B cell (primary cell): ENCODE results near the gene BLOC1S5. TPM values are rescaled to one million over a fixed set of nuclear protein-coding genes. Genes with fewer than 3 reads are reported as not detected.

Source experiments
- ATAC-seq: fragments of 200-7000 bp; cut with Tn5 transposase; one replicate; pipeline ENCODE4 v1.10.0; 2021; ENCODE audit warnings: low read depth, mild to moderate bottlenecking, moderate number of reproducible peaks, moderate library complexity
- CTCF ChIA-PET: fragments of 350-600 bp; sonication (Branson Sonifier 250); formaldehyde crosslinking; loops from one replicate; lab custom pipeline; 2021; ENCODE audit warnings: antibody characterized with exemption, inconsistent platforms; lab: Charles Lee
- POLR2A ChIA-PET: fragments of 350-600 bp; sonication (Branson Sonifier 250); formaldehyde crosslinking; loops from one replicate; lab custom pipeline; 2021; ENCODE audit warnings: antibody characterized with exemption; lab: Charles Lee
- DNase-seq: peaks from one replicate; pipeline ENCODE4 v3.0.0; 2013
- H2AFZ ChIP-seq: 2 replicates; pipeline ENCODE4 v1.6.1; 2012; ENCODE audit warnings: mild to moderate bottlenecking, low read depth, low read length; ENCODE audit not compliant: insufficient read depth, poor library complexity, severe bottlenecking
- H3K27ac ChIP-seq, 2 donors: 1 replicate in 1 of 2; 2 replicates in 1 of 2; pipeline ENCODE4 v1.5.1; 2012 to 2013; ENCODE audit warnings: low read length in 2 of 2, mild to moderate bottlenecking in 2 of 2, moderate library complexity in 1 of 2
- H3K27me3 ChIP-seq, 4 experiments: fragments of 200-600 bp in 1 of 4; sonication (generic) in 1 of 4; replicated peaks in 1 of 4; 1 replicate in 2 of 4; 2 replicates in 2 of 4; pipeline versions ENCODE4 v1.6.1 to v1.7.0; 2013 to 2016; ENCODE audit warnings: low read length in 3 of 4, mild to moderate bottlenecking in 2 of 4, mixed read lengths in 1 of 4, moderate library complexity in 1 of 4; ENCODE audit not compliant: insufficient read depth in 4 of 4, control insufficient read depth in 3 of 4; ENCODE audit errors: control extremely low read depth in 1 of 4
- H3K36me3 ChIP-seq, 2 experiments: replicated peaks in 1 of 2; 1 replicate in 1 of 2; 2 replicates in 1 of 2; pipeline versions ENCODE4 v1.6.1 to v1.7.1; 2013; ENCODE audit warnings: low read length in 1 of 2; ENCODE audit not compliant: insufficient read depth in 2 of 2, control insufficient read depth in 1 of 2; ENCODE audit errors: control extremely low read depth in 1 of 2, extremely low read depth in 1 of 2
- H3K4me1 ChIP-seq, 2 donors: fragments of 200-600 bp in 1 of 2; sonication (generic) in 1 of 2; 1 replicate in 1 of 2; 2 replicates in 1 of 2; pipeline versions ENCODE4 v1.5.1 to v1.6.1; 2013 to 2017; ENCODE audit warnings: low read length in 2 of 2; ENCODE audit not compliant: control insufficient read depth in 2 of 2, insufficient read depth in 2 of 2
- H3K4me2 ChIP-seq: replicated peaks from 2 replicates; pipeline ENCODE3; 2012; ENCODE audit warnings: mild to moderate bottlenecking, low read depth, low read length; ENCODE audit not compliant: poor library complexity, severe bottlenecking
- H3K4me3 ChIP-seq, 5 experiments: fragments of 200-600 bp in 1 of 5; sonication (generic) in 1 of 5; 1 replicate in 3 of 5; 2 replicates in 2 of 5; pipeline versions ENCODE4 v1.5.1 to v1.7.0; 2011 to 2016; ENCODE audit warnings: low read length in 4 of 5, mild to moderate bottlenecking in 4 of 5, low read depth in 2 of 5, control low read depth in 1 of 5, moderate library complexity in 1 of 5; ENCODE audit not compliant: insufficient read depth in 1 of 5; ENCODE audit errors: control extremely low read depth in 1 of 5, extremely low read depth in 1 of 5
- H3K79me2 ChIP-seq: fragments of 200-600 bp; sonication (generic); one replicate; pipeline ENCODE4 v1.6.0; 2016; ENCODE audit warnings: low read length; ENCODE audit not compliant: control insufficient read depth, insufficient read depth
- H3K9ac ChIP-seq: fragments of 200-600 bp; sonication (generic); 2 replicates; pipeline ENCODE4 v1.6.1; 2017; ENCODE audit warnings: mild to moderate bottlenecking, low read length, moderate library complexity
- H3K9me3 ChIP-seq, 3 donors: one replicate each; pipeline versions ENCODE4 v1.6.1 to v1.7.1; 2013; ENCODE audit warnings: low read length in 2 of 3; ENCODE audit not compliant: control insufficient read depth in 2 of 3, insufficient read depth in 1 of 3; ENCODE audit errors: control extremely low read depth in 1 of 3
- H4K20me1 ChIP-seq: 2 replicates; pipeline ENCODE4 v1.6.0; 2012; ENCODE audit warnings: mild to moderate bottlenecking, low read length; ENCODE audit not compliant: insufficient read depth, control insufficient read depth, poor library complexity, severe bottlenecking
- H3K27ac Mint-ChIP-seq: one replicate; pipeline ENCODE4 v1.8.0; 2021; ENCODE audit warnings: mixed read lengths
- H3K27me3 Mint-ChIP-seq: one replicate; pipeline ENCODE4 v1.8.0; 2021; ENCODE audit warnings: mixed read lengths
- H3K4me1 Mint-ChIP-seq: one replicate; pipeline ENCODE4 v1.8.0; 2021; ENCODE audit warnings: mixed read lengths
- H3K4me3 Mint-ChIP-seq: one replicate; pipeline ENCODE4 v1.8.0; 2021; ENCODE audit warnings: mixed read lengths
- H3K9me3 Mint-ChIP-seq: one replicate; pipeline ENCODE4 v1.8.0; 2022; ENCODE audit warnings: mixed read lengths; ENCODE audit not compliant: insufficient read depth
- CTCF ChIP-seq: fragments of 200-600 bp; IDR thresholded peaks from one replicate; pipeline ENCODE4 v1.8.0; 2022; ENCODE audit warnings: antibody characterized with exemption, mild to moderate bottlenecking
- EZH2 ChIP-seq: IDR thresholded peaks from 2 replicates; pipeline ENCODE4 v1.6.1; 2012; ENCODE audit warnings: borderline replicate concordance, low read depth, mild to moderate bottlenecking, moderate library complexity, low read length; ENCODE audit not compliant: insufficient read depth, poor library complexity, severe bottlenecking
- WGBS: methylation state at CpG from one replicate; pipeline ENCODE4 v1.1.5; 2013; ENCODE audit warnings: missing lambda C conversion rate; ENCODE audit not compliant: insufficient coverage; 5-methylcytosine and 5-hydroxymethylcytosine counted together
- intact Hi-C: fragments of 100-400 bp; cut with micrococcal nuclease; formaldehyde crosslinking; loops from one replicate; pipeline ENCODE4 v1.10.0; 2022
- polyA plus RNA-seq: library from polyadenylated mRNA; depleted of rRNA; stranded (reverse); fragments of >200 nt; gene quantifications from 2 replicates; pipeline ENCODE4 v1.2.3, GENCODE V29; 2012
- total RNA-seq, 2 donors: library from RNA; stranded (reverse); fragments of 120-200 nt in 1 of 2; gene quantifications; 1 replicate in 1 of 2; 2 replicates in 1 of 2; pipeline versions ENCODE4 v1.2.3 to v1.2.4, GENCODE V29; 2013 to 2022

BLOC1S5 gene
- total and polyA plus RNA-seq, 2 donors (not counting 1 experiment from before 2014, with no cell fraction given), result 5.2 to 18.8 TPM

GRCh38 chr6:8079126-8079525 lies 14.9 kb upstream of the BLOC1S5 start:
- Histone ChIP-seq H3K4me3 (no peak overlapping the region), H3K4me2 (no peak overlapping the region), H2AFZ (no peak overlapping the region), H4K20me1 (no peaks in the 10 kb centered on the region), H3K36me3 (peaks cover 1 to 11% of the 10 kb centered on the region in 2 experiments), H3K79me2 (no peaks in the 10 kb centered on the region), H3K9me3 (no peaks in the 10 kb centered on the region), H3K27me3 (no peaks in the 10 kb centered on the region), H3K27ac (no peak overlapping the region), H3K4me1 (peaks cover 3 to 5% of the 10 kb centered on the region in 2 donors), H3K9ac (no peak overlapping the region)
- CTCF ChIA-PET, result no interaction called here
- DNase-seq (no peak), ATAC-seq (no peak)
- no peaks in the 10 kb centered on the region for H3K27me3 Mint-ChIP-seq
- H3K9me3 Mint-ChIP-seq, result no peaks in the 10 kb centered on the region
- WGBS, result no CpG with 5 or more reads among the region's 2 CpGs
- H3K4me3 Mint-ChIP-seq, result no peak overlapping the region
- peaks cover 4% of the 10 kb centered on the region for H3K4me1 Mint-ChIP-seq
- no peak for TF ChIP-seq CTCF
- no peak for TF ChIP-seq EZH2
- POLR2A ChIA-PET, result no interaction called here
- intact Hi-C loops, result no loop called here
- H3K27ac Mint-ChIP-seq, result no peak overlapping the region

- Histone ChIP-seq H3K36me3 (peaks cover 1 to 10% of the 10 kb centered on the region in 2 experiments), H3K79me2 (no peaks in the 10 kb centered on the region), H3K27ac (no peak overlapping the region), H3K4me2 (no peak overlapping the region), H3K4me3 (no peak overlapping the region), H3K9me3 (no peaks in the 10 kb centered on the region), H4K20me1 (no peaks in the 10 kb centered on the region), H3K4me1 (peaks cover 3 to 5% of the 10 kb centered on the region in 2 donors), H3K9ac (no peak overlapping the region), H2AFZ (no peak overlapping the region), H3K27me3 (no peaks in the 10 kb centered on the region)
- ChIA-PET CTCF (no interaction called here), POLR2A (interaction anchor here (0.6 kb wide), 1 partner anchor 616 kb away, joined by 3 read pairs; no protein-coding TSS in a partner anchor)
- TF ChIP-seq CTCF, result no peak
- no peak for TF ChIP-seq EZH2
- Mint-ChIP-seq H3K27ac (no peak overlapping the region), H3K4me3 (no peak overlapping the region), H3K4me1 (peaks cover 4% of the 10 kb centered on the region), H3K27me3 (no peaks in the 10 kb centered on the region), H3K9me3 (no peaks in the 10 kb centered on the region)
- ATAC-seq (no peak), DNase-seq (no peak)
- WGBS, result no CpG with 5 or more reads among the region's 2 CpGs
- intact Hi-C loops, result no loop called here
Measured at GRCh38 chr6:8077991-8078390, 13.8 kb upstream of the BLOC1S5 start.
